ENCODE measurements around the gene HK3.

DNA sequence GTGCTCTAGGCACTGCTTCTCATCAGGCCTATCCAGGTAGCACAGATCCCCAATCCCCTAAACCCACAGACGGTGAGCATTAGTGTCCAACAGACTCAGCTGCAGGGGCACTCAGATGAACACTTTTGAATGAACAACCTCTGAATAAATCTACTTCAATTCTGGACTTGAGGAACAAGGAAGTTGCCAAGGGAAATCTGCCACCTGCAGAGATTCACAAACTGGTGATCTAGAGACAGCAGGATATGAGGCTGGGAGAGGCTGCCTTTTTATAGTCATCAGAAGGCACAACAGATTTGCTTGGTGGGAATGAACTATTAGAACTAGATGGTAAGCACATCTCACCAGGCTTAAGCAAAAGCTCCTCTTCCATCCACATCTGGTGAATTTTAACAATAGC, 7.0 kb upstream of the HK3 start:
- TF ChIP-seq, protein P1, sequence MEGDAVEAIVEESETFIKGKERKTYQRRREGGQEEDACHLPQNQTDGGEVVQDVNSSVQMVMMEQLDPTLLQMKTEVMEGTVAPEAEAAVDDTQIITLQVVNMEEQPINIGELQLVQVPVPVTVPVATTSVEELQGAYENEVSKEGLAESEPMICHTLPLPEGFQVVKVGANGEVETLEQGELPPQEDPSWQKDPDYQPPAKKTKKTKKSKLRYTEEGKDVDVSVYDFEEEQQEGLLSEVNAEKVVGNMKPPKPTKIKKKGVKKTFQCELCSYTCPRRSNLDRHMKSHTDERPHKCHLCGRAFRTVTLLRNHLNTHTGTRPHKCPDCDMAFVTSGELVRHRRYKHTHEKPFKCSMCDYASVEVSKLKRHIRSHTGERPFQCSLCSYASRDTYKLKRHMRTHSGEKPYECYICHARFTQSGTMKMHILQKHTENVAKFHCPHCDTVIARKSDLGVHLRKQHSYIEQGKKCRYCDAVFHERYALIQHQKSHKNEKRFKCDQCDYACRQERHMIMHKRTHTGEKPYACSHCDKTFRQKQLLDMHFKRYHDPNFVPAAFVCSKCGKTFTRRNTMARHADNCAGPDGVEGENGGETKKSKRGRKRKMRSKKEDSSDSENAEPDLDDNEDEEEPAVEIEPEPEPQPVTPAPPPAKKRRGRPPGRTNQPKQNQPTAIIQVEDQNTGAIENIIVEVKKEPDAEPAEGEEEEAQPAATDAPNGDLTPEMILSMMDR (IDR thresholded peaks at IDR 0.05; ENCODE audit: low read length) = no peak
- TF ChIP-seq EZH2 (optimal IDR thresholded peaks at IDR 0.05; ENCODE audit: low read depth, low read length) (no peak), EZH2phosphoT487 (IDR thresholded peaks at IDR 0.05; ENCODE audit: low read length) (no peak)

Data from MM.1S (cell line).